ENCODE measurements around the gene TRIM27.
"Not testable (repeated sequence)": the region's sequence is repeated elsewhere in the genome, so short reads cannot be mapped to it uniquely, and the experiment has no call there.

The TRIM27 gene

GRCh38 chr6:28923318-28924102, at the start of gene TRIM27:
TRIM27 (minus strand) TSS chr6:28923985; CDS start chr6:28923632, 353 bp downstream.
- peak; percentile 90 for DNase-seq (ENCODE audit: low read depth)

DNA sequence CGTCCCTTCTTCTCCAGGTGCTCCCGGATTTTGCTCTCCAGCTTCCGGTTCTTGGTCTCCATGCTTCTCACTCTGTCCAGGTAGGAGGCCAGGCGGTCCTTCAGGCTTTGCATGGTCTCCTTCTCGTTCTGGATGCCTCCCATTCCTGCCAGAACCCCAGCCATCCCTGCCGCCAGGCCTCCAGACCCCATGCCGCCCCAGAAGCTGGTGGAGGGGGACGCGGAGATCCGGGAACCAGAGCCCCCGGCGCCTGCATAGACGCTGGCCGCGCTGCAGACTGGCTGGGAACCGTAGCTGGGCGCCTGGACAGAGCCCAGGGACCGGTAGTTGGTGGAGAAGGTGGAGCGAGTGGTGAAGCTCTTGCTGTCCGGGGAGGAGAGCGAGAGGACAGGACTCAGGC, 46.3 kb upstream of the TRIM27 start:
- not testable (repeated sequence) for DNase-seq (ENCODE audit: low read depth)

- DNase-seq (ENCODE audit: low read depth), result no peak
Observed at GRCh38 chr6:28969129-28969528, 45.3 kb upstream of the TRIM27 start.

DNA sequence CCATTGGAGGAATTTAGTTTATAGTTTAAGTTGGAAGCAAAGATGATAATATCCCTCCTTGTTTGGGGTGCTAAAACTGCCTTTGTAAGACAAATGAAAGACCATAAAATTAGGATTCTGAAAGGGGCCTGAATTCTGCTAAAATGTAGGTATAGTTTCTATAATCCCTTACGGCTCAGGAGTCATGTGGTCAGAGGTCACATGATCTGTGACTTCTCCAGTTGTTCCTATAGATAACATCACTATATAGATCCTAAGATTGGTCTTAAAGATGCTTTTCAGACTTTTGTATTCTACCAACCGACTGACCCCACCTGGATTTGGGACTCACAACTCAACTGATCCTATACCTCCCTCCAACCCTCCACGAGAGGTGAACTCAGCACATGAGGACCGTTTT, 44.7 kb upstream of the TRIM27 start:
- no peak for DNase-seq (ENCODE audit: low read depth)

DNA sequence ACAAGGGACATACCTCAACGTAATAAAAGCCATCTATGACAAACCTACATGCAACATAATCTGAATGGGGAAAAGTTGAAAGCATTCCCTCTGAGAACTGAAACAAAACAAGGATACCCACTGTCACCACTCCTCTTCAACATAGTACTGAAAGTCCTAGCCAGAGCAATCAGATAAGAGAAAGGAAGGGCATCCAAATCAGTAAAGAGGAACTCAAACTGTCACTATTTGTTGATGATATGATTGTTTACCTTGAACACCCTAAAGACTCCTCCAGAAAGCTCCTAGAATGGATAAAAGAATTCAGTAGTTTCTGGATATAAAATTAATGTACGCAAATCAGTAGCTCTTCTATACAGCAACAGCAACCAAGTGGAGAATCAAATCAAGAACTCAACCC, 41.9 kb upstream of the TRIM27 start:
- no peak for DNase-seq (ENCODE audit: low read depth)

- DNase-seq (ENCODE audit: low read depth), result no peak
Observed at GRCh38 chr6:28960846-28961500, 37.2 kb upstream of the TRIM27 start.

GRCh38 chr6:28958561-28959243, 34.9 kb upstream of the TRIM27 start:
- not testable (repeated sequence) for DNase-seq (ENCODE audit: low read depth)

- not testable (repeated sequence) for DNase-seq (ENCODE audit: low read depth)
Observed at GRCh38 chr6:28957795-28958314, 34.1 kb upstream of the TRIM27 start.

DNA sequence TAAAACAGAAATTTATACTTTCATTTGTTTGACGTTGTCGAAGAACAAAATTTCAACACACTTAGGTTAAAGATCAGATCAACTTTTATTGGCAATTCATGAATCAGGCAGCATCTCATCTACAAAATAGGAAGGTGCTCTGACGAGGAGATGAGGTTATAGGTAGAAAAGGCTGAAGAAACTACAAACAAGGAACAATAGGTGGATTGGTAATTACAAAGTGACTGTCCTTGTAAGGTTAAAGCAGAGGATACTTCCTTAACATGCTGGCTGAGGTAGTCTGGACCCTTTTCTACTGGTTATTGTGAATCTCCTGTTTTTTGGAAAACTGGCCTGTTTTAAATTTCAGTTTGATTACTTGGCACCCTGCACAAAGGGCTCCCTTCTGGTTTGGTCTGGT, 32.5 kb upstream of the TRIM27 start:
- DNase-seq (ENCODE audit: low read depth), result no peak

GRCh38 chr6:28953585-28954258, 29.9 kb upstream of the TRIM27 start:
- peak; percentile 39 for DNase-seq (ENCODE audit: low read depth)

- peak; percentile 73 for DNase-seq (ENCODE audit: low read depth)
Observed at GRCh38 chr6:28953039-28953584, 29.3 kb upstream of the TRIM27 start.

GRCh38 chr6:28949656-28950195, 25.9 kb upstream of the TRIM27 start:
- not testable (repeated sequence) for DNase-seq (ENCODE audit: low read depth)

GRCh38 chr6:28948782-28949486, 25.1 kb upstream of the TRIM27 start:
- peak; percentile 54 for DNase-seq (ENCODE audit: low read depth)

DNA sequence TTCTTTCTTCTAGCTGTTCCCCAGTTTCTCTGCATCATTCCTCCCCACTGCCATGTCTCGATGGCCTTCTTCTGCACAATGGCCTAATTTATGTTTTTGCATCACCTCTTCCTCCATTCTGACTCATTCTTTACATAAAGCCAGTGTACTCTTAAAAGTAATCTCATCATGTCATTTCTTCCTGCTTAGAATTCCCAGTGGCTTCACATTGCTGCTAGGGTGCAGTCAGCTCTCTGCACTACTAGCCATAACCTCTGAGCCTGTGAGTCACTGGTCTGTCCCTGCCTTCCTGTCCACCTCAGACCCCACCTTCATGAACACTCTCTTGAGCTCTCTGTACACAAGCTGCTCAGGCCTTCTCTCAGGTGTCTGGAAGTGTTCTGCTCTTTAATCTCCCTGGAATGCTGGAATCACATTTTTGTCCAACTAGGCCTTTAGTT, 24.1 kb upstream of the TRIM27 start:
- peak; percentile 49 for DNase-seq (ENCODE audit: low read depth)

GRCh38 chr6:28947067-28947765, 23.4 kb upstream of the TRIM27 start:
- no peak for DNase-seq (ENCODE audit: low read depth)

GRCh38 chr6:28945349-28945748, 21.6 kb upstream of the TRIM27 start:
- no peak for DNase-seq (ENCODE audit: low read depth)

DNA sequence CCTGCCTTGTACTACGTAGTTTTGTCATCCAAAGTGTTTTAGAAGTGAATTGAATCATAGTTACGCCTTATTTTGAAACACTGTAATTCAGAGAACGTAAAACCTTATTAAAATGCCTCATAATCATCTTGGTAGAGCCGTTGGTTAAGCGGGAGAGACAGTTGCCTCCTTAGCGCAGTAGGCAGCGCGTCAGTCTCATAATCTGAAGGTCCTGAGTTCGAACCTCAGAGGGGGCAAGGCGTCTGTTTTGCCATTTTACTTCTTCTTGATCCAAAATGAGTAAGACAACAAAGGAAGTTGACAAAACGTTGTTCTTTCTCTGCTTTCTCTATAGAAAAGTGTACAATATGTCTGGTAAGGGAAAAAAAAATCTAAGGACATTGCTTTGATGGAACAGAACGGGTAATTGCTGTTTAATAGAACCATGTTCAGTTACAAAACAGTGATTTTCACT, 20.7 kb upstream of the TRIM27 start:
- peak; percentile 83 for DNase-seq (ENCODE audit: low read depth)

DNA sequence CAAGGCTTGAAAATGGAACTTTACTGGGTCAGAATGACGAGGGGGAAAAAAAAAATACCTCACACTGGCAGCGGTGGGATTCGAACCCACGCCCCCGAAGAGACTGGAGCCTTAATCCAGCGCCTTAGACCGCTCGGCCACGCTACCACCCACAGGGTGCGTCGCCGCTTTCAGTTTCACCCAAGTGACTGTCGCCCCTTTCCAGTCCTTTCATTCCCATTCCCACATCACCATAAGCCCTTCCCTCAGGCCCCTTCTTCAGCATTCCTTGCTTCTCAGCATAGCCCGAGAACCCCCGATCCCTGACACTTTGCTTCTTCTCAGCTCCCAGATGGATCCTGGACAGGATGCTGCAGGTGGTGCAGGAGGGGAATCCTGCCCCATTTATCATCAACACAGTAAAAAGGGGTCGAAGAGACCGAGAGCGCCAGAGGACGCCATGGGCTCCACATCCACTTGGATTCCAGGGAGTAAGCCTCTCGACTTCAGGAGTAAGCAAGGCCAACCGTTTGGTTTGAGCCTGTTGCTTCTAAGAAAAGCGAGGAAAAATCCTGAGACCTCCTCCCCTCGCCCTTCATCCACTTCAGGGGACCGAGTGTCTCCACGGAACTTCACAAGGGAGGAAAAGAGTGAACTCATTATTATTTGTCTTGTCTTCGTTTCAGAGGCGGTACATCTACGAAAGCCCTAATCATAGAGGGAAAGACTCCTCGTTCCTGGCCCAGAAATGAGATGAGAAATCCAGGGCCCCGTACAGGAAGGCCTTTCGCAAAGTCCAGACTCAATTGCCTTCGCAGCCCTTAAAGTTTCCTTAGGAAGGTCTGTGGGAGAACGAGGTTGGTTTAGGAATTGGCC, 20.0 kb upstream of the TRIM27 start:
- DNase-seq (ENCODE audit: low read depth), result peak; percentile 84

GRCh38 chr6:28943223-28943556, 19.4 kb upstream of the TRIM27 start:
- DNase-seq (ENCODE audit: low read depth), result no peak

Data from EH (cell line).